HG02981 (cell line): ENCODE data around the gene ITPR1.

Experiments used
- ATAC-seq: cut with Tn5 transposase; IDR thresholded peaks from one replicate; pipeline ENCODE4 v1.9.1; 2021; ENCODE audit warnings: mild to moderate bottlenecking, moderate library complexity; ENCODE audit not compliant: unreplicated experiment

ITPR1 gene

DNA sequence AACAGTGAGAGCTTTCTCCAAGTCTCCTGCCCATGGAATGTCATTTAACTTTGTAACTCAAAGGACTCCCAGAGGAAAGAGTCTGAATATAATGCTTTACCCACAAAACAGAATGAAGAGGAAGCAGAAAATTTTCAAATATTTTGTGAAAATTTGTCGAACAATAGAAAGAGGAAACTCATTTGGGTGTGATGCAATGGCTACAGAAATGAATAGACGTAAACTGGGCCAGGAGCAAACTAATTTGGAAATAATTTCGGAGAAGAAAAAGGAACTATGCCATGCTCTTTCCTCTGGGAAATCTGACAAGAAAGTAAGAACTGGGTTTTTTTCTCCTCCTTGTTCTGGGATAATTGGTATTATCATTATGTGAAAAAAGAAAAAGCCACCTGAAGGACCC, 14.9 kb upstream of the ITPR1 start:
- no peak for ATAC-seq

DNA sequence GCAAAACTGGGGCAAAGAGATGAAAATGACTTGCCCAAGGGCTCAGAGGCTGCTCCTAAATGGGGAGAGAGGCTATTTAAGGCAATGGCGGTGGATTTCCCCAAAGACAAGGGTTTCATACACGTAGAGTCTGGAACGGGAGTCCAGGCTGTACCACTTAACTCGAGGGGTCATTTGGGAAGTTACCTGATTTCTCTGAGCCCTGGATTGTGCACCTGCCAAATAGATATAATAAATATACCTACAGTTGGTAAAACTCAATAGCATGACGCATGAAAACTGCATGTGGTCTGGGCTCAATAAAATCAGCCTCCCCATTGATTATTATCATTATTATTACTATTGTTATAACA, 1.3 kb upstream of the ITPR1 start:
- ATAC-seq = no peak

DNA sequence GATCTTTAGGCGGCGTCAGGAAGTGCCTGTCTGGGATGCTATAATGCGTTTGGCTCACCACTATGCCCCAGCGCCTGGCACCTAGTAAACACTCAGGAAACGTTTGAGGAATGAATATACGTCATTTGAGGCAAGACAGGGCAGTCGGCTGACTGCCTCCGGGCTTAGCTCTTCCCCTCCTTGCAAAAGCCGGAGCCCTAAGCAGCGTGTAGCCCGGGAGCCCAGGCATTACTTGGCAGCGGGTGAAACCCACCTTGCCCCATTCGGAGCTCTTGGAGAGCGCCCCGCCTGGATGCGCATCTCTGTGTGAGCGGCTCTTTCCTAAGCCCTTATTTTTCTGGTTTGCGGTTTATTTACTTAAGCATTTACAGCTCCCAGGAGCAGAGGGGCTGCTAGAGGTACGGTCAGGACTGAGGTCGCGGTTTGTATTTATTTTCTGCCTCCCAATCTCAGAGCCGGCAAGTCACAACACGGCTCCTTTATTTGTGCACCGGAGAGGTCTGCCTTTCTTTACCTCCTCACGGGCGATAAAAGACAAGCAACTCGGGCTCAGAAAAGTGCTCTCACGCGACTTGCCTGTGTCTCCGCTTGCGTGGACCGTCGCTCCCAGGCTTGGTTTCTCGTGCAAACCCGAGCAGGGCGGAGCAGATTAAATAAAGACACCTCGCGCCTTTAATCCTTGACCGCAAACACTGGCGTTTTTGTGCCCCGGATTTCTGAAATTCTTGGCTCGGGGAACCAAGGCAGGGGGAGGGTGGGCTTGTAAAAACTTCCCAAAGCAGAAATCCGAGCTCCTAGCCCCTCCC, 737 bp upstream of the ITPR1 start:
- ATAC-seq = no peak

DNA sequence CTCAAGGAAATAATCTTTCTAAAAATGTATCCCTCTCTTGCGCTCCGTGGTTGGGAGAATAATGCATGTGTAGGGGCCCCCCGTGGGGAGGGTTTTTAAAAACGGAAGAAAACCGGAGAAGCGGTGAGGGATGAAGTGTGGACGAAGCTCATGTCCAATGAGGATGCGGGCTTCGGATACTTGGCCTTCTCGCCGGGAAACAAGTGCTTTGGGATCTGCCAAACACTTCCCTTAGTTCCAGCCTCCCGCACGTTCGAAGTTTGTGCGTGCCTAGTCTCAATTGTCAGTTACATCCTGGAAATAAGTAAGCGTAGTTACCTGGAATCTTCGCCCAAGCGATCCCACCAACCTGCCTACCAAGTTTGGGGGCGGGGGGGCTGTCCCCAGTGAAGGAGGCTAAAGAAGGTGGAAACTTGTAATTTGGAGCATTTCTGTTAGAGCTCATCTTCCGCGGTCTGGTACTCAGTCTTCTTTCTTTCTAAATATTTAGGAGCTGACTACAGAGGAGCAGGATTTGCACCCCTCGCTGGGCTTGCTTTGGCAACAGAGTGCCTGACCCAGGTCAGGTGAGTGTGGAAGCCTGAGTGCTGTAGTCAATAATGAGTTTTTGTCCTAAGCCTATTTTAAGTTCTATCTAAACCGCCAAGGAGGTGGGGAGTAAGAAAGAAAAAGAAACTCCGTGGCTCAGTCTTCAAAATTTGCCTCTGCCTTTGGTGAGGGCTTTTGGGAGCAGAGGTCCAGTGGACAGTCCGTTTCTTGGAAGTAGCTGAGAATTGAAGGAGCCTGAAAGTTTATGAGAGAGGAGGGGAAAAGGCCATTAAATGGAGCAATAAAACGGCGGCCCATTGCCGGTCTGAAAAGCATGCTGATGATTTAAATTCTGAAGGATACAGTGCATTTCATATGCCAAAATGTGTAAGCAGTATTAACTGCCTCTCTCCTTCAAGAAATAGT, 1.1 kb downstream of the ITPR1 start:
- ATAC-seq = no peak

DNA sequence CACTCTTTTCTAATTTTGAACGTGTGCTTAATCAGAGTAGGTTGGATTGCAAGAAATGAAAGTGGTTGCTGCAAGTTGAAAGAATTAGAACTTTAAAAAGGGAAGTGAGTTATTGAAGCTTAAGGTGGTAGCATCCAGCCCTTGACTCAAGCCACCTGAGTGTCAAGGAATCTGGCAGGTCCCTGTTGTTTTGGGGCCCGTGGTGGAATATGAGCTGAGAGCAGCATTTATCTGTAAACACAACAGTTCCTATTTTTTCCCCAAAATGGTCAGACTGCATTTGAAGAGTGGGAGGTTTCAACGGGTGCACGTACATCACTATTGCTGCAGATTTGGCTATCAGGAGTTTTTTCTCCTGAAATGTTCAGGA, 1.7 kb downstream of the ITPR1 start:
- no peak for ATAC-seq

DNA sequence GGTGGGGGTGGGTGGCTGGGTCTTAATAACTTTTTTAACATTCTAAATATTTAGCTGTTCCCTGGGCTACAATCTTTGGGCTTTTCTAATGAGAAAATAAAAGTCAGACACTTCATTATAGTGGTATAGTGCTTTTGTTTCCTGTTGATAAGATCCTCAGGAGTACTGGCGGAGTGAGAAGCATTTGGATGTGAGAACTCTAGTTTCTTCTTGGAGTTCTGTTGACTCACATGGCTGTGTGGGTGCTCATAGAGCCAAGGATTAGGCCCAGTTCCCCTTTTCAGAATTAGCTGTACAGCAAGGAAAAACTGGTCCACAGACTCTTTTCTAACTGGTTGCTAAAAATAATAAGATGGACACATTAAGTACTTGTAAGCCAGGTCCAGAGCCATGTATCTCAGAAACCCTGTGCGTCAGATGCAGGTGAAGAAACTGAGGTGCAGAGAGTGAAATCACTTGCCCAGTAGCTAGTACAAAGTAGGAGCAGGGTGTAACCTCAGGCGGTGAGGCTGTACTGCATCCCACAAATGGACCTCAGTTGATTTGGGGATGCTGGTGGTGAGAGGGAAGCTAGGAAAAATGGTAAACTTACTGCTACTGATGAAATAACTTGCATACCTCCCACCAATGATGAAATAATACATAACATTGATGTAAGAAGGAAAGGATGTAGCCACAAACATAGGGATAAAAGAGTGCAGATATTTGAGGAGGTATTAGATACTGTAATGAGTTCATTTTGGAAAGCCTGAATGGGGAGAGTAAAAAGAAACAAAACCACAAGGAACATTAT, 2.3 kb downstream of the ITPR1 start:
- no peak for ATAC-seq

DNA sequence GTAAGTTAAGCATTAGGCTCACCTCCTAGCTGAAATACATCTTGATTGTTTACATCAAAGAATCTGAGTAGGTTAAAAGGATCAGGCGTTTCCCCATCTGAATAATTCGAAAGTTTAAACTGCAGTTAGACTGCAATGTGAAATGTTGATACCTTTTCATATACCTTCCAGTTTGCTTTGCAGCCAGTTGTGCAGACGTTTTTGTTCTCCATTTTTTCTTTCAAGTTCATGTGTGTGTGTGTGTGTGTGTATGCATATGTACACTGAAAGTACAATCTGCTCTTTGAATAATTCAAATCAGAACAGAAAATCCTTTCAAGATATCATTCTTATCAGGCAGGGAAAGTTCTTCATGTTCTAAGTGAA, 2.9 kb downstream of the ITPR1 start:
- ATAC-seq = no peak

DNA sequence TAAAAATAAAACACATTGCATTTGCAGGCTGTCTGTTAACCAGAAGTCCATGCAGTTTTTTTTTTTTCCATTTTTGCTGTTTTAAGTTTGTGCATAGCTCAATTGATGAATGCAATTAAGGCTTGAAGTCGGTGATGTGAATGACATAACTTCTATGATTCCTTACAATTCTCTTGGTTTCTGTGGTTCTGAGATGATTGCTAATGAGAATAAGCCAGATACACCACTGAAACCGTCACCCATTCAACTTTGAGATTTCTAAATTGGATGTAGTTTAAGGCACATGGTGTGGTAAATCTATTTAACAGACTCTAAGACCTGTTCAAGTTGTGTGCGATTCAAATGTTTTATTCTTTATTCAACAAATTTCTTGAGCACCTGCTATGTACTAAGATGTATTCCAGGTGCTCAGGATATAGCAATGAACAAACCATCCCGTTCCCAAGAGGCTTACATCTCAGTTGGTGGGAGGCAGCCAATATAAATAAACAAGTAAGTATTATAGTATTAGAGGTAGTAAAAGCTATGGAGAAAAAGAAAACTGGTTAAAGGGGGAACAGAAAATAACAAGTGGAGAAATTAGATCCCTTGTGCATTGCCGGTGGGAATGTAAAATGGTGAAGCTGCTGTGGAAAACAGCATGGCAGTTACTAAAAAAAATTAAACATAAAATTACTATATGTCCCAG, 4.0 kb downstream of the ITPR1 start:
- no peak for ATAC-seq

DNA sequence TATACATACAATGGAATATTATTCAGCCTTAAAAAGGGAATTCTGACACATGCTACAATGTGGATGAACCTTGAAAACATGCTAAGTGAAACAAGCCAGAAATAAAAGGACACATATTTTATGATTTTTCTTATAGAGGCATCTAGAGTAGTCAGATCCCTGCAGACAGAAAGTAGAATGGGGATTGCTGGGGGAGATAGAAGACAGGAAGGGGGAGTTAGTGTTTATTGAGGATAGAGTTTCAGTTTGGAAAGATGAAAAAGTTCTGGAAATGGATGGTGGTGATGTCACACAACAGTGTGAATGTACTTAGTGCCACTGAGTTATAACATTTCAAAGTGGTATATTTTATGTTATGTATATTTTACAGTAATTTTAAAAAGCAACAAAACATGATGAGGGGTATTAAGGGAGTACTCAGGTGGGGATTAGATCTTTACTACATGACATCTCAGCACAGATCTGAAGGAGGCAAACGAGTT, 4.7 kb downstream of the ITPR1 start:
- ATAC-seq = no peak

DNA sequence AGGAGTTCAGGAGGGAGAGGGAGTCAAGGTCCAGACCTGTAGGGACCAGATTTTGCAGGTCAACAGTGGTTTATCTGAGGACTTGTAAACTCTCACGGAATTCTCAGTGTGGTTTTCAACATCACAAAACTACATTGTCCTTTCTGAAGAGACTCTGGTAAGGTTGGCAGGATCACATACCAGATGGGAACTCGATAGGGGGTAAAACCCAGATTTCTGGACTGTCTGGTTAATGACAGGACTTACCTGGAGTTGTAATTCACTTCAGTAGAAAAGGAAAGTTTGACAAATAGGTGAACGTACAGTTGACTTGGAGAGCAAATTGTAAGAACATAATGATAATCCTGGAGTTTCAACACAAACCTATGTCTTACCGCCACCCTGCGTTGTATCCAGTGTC, 5.3 kb downstream of the ITPR1 start:
- ATAC-seq = no peak

DNA sequence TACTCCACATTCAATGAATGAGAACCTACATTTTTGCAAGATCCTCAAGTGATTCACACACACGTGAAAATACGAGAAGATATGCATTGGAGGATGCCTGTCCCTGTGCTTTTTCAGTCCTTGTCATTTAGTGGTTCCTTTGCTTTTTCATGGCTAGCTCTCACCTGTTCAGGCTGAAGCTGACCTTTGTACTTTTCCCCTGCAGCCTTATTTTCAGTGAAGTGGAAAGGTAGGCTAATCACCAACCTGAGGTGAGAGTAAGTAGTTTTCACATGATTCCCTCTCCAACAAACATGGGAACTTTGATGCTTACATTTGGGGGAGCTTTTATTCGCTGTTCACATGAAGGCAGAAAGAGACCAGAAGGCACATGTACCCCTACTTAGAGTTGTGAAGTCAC, 8.3 kb downstream of the ITPR1 start:
- ATAC-seq = no peak

DNA sequence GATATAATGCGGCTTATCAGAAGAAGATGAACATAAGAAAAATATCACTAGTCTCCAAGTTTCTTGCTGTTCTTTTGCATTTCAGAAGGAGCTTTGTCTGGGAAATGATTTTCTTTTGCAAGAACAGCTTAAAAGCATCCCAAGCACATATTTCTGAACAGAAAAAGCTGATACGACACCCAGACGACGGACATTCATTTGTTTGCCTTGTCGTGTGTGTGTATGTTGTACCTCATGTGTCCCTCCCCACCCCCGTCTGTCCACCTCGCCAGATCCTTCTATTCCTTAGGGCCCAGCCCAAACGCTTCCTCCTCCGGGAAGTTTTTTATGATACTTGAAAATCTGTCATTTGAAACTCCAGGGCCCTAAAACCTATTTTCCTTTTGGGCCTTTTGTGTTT, 8.8 kb downstream of the ITPR1 start:
- no peak for ATAC-seq

DNA sequence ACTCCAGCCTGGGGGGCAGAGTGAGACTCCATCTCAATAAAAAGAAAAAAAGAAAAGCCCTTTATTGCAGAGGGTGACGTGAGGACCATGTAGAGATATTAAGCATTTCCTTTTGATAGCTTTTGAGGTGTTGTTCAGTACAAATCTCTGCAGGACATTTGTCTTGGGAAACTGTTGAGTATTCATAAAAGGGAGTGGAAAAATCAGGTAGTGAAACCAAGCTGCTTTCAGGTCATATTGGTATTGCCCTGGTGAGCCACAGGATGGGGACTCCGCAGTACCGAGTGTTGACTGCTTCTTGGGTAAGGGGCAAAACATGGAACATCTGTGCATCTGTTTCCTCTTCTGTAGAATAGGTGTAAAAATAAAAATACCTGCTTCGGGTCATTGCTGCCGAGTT, 9.9 kb downstream of the ITPR1 start:
- peak; percentile 52 for ATAC-seq

DNA sequence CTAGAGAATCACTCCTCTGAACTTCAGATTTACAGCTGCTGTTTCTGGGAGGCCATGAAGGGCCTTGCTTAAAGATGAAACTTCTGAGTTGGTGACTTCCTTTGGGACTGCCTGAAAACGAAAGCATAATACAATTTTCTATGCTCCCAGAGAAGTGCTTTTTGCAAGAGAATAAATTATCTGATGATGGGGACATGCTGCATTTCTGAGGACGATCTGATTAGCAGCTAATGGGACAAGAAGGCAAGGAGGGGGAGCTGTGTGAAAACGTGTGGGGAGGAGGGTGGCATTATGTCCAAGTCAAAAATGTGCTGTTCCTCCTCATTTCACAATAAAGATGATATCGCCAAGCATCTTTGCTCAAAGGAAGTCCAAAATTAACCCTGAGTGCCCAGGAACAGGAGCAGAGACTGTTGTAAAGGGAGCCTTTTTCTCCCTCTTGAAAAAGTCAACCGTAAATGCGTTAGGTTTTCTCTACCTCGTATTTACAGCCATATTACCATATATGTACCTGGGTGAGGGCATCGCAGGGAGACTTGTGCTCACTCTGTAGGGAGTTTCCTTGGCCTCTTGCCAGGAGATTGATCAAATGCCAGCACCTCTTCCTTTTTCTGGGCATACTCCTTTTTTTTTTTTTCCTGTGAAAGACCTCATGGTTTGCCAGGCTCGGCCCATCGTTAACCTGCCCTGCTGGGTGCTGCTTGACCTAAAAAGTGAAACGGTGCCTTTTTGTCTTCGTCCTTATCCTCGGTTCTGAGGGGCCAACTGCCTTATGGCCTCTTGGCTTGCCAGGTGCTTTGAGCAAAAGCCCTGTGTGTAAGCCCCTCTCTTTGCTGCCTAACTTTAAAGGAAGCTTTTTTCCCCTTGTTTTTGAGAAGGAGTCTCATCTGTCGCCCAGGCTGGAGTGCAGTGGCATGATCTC, 11.5 kb downstream of the ITPR1 start:
- ATAC-seq = no peak

DNA sequence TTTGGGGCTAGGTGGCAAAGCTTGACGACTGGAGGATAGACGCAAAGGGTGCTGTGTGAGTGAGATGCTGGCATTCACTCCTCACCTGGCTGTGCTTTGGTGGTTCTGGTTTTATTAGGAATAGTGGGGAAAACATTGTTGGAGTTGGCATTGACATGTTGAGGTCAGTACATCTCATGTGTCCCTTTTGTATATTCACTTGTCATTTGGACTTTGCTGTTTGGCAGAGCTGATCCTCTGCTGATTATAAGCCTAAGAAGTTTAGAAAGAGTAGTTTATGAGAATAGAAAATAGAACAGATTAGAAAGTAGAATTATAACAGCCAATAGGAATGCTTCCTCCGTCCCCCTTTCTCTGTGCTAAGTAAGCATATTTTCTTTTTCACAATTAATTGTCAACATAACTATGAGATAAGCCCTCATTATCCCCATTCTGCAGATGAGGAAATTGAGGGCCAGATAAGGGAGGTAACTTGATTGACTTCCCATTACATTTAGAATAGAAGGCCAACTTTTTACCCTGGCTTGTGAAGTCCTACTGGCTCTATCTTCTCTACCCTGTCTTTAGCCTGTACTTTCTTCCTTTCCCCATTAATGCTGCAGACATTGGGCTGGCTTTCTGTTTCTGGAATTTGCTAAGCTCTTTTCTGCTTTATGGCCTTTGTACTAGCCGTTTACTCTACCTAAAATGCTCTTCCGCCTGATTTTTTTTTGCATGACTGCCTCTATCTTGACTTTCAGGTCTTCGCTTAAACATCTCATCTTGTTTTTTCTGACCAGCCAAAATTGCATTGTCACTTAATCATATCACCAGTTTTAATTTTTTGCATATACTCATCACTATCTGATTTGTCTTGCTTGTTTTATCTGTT, 12.8 kb downstream of the ITPR1 start:
- no peak for ATAC-seq

DNA sequence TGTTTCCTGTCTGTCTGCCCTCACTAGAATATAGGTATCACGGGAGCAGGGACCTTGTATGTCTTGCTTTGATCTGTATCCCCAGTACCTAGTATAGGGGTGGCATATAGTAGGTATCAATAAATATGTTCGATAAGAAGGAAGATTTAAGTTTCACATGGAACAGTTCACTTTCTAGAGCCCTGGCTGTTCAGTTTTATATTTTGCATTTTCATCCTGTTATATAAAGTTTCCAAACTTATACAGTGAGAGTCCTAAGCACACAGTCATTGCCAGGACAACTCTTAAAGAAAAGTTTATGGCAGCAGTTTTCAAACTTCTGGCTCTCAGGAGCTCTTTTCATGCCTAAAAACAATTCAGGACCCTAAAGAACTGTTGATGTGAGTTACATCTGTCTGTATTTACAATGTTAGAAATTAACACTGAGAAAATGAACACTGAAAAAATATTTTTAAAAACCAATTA, 13.4 kb downstream of the ITPR1 start:
- no peak for ATAC-seq

DNA sequence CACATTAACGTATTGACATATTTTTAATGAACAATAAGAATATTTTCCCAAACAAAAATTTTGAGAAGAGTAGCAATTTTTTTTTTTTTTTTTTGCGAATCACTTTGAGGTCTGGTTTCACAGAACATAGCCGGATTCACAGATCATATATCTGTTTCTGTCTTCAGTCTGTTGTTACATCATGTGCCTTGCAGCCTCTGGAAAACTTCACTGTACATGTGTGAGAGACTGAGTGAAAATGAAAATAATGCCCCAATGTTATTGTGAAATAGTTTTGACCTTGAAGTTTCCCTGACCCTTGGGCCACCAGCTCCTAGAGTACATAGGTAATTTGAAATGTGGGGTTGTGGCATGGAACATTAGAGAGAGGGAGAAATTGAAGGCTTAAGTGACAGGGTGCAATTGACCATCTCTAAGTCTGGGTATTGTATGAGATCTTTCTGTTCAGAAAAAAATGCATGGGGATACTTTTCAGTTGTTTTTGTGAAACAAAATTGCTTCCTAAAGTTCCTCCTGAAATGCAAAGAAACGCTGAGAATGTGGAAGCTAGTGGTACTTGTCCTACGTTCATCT, 14.0 kb downstream of the ITPR1 start:
- ATAC-seq = no peak
